Stimulated activated CD4-positive, alpha-beta T cell treated with anti-CD3 and anti-CD28 coated beads, Interleukin-2, amount 100 ng/mL, for 4 hours (primary cell): Measurements from ENCODE around the gene DHX38.

ENCODE experiments used
- DNase-seq: peaks from one replicate; pipeline ENCODE4 v3.0.0-alpha.2; 2020; ENCODE audit warnings: low read depth

Gene DHX38

DNA sequence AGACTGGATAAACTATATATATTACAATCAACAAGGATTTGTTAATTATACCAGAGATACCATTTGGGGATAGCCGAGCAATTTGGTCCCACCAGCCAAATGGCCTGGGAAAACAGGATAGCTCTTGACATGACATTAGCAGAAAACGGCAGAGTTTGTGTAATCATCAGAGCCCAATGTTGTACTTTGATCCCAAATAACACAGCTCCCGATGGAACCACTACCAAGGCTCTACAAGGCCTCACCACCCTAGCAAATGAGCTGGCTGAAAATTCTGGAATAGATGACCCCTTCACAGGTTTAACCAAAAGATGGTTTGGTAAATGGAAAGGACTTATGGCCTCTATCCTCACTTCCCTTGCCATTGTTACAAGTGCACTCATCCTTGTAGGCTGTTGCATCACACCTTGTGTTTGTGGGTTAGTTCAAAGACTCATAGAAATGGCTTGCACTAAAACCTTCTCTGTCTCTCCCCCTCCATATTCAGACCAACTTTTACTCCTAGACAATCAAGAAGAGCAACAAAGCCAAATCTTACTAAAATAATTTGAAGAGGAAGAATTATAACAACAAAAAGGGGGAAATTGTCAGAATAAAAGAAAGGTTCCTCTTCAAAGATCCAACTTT, 9.8 kb upstream of the DHX38 start:
- DNase-seq = no peak

DNA sequence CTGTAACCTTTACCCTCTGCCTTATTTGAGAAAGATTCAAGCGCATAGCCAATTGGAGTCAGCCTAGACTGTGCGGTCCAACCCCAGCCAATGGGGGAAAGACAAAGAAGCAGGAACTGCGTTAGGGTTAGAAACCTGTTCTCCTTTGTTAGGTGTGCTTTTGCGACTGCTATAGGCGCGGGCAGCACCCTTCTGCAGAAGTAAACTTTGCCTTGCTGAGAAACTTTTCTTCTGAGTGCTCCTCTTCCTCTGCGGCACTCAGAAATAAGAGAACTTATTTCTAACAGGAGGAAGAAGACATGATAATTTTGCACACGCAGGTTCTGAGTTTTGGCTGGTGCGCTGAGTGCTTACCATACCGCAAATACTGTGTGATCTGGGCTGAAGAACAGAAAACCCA, 9.2 kb upstream of the DHX38 start:
- no peak for DNase-seq

- no peak for DNase-seq
These were observed 8.6 kb upstream of the DHX38 start for GRCh38 chr16:72085002-72085401.

- no peak for DNase-seq
These were observed 2.4 kb upstream of the DHX38 start for GRCh38 chr16:72091217-72091616.

GRCh38 chr16:72092832-72093447, 707 bp upstream of the DHX38 start:
- no peak for DNase-seq

DNA sequence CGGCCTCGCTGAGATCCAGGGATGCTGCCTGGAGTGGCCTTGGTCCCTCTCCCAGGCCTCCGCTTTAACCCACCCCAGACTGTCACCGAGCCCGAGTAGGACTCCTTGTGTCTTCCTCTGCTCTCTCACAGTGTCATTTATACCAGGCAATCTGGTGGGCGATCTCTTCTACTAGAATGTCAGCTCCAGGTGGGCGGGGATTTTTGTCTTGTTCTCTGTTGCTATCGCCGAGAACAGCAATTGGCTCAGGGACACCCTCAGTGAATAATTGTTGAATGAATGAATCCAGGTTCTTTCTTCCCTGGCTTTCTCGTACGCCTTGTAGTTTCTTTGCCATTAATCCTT, 591 bp downstream of the DHX38 start:
- DNase-seq = peak; percentile 71

DNA sequence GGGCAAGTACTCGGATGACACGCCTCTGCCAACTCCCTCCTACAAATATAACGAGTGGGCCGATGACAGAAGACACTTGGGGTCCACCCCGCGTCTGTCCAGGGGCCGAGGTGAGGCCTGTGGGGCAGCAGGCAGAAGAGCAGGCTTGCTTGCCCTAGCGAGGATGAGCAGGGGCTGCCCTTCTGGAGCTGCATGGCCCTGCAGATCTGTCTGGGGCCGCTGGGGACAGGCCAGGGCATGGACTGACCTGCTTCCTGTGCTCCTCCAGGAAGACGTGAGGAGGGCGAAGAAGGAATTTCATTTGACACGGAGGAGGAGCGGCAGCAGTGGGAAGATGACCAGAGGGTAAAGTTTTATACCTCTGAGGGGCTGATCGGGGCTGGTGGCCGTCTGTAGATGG, 5.3 kb downstream of the DHX38 start:
- no peak for DNase-seq

GRCh38 chr16:72099377-72099818, 5.8 kb downstream of the DHX38 start:
- DNase-seq = peak; percentile 19

DNA sequence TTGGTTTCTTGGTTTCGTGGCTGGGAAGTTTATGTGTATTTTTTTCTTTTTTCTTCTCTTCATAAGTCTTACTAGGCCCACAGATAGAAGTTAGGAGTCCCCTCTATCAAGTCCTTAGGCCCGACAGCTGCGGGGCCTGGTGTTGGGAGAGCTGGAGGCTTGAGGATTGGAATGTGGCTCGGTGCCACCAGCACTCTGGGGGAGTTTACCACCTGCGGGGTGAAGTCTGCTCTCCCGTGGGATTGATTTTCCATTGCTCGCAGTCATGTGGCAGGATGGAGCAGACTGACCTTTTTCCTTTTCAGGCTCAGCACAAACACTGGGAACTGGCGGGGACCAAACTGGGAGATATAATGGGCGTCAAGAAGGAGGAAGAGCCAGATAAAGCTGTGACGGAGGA, 7.5 kb downstream of the DHX38 start:
- DNase-seq = no peak

DNA sequence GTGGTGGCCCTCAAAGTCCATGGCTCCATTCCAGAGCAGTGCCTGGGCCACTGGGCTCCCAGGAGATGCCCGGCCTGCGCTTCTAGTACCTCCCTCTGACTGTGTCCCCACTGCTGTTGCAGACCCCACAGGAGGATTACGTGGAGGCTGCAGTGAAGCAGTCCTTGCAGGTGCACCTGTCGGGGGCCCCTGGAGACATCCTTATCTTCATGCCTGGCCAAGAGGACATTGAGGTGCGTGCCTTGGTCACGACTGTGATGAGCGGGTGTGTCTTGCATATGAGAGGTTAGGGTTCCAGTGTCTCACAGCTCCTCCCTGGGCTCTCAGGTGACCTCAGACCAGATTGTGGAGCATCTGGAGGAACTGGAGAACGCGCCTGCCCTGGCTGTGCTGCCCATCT, 11.3 kb downstream of the DHX38 start:
- no peak for DNase-seq

- no peak for DNase-seq
These were observed 12.3 kb downstream of the DHX38 start for GRCh38 chr16:72105978-72106377.

GRCh38 chr16:72107371-72107770, 13.7 kb downstream of the DHX38 start:
- DNase-seq = no peak

DNA sequence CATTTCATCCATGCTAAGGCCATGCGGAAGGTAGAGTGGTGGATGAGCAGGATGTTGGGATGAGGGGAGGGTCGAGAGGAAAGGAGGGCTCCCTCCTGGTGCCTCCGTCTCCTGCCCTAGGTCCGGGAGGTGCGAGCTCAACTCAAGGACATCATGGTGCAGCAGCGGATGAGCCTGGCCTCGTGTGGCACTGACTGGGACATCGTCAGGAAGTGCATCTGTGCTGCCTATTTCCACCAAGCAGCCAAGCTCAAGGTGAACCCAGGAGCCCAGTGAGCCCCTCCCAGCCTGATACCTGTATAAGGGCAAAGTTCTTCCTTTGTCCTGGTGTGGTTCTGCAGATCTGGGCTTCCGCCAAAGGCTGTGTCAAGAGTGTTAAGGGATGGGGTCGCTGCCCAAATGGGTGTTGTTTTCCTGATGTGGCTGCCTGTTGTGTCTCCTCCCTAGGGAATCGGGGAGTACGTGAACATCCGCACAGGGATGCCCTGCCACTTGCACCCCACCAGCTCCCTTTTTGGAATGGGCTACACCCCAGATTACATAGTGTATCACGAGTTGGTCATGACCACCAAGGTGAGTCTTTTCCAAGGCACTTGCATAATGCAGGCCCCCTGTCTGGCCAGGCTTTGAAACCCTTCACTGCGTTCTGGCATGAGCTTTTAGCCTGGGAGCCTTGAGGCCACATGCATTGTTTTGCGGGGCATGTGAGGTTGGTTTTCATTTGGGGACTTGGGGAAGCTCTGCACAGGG, 14.9 kb downstream of the DHX38 start:
- DNase-seq = no peak

DNA sequence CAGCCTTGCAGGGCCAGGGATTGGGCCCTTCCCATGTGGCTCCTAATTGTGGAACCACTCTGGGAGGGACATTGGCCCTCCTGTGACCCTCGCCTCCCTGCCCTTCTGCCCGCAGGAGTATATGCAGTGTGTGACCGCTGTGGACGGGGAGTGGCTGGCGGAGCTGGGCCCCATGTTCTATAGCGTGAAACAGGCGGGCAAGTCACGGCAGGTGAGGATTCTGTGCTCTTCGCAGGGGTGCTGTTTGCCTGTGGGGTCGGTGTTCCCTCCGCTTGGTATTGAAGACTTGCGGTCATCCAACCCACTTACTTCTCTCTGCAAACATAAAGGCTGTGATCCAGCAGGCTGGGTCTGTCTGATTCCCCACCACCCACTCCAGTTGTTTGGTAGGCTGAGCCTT, 15.7 kb downstream of the DHX38 start:
- no peak for DNase-seq

- no peak for DNase-seq
These were observed 16.4 kb downstream of the DHX38 start for GRCh38 chr16:72109966-72110530.

DNA sequence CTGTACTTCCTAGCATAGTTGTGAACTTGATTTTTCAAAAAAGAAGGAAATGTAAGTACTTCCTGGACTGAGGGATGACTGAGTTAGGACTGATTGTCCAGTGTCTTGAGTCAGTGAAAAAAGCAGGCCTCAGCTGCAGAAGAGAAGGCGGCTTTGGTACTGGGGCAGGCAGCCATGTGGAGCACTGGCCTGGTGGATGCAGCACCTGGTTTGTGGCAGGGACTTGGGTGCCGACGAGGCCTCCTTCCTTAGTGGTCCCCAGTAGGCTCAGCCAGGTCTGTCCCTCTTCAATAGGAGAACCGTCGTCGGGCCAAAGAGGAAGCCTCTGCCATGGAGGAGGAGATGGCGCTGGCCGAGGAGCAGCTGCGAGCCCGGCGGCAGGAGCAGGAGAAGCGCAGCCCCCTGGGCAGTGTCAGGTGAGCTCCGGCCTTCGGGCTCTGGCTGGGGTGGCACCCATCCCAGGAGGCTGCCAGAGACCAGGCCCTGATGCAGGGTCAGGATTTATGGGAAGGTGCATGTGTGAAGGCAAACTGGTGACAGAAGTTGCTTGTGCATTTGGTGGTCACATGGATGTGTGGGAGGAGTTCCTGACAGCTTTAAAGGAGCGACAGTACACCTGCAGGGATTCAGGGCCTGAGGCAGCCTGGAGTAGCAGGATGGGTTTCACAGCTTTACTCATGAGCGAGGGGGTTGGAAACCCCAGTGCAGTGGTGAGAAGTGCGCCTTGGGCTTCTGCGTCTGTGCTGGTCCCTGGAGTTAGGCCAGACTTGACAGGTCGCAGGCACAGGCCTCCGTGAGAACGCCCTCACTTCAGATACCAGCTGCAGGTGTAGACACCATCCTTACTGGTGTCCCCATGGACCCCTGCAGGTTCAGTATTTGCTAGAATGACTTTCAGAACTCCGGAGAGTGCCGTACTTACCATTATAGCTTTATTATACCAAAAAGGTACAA, 17.3 kb downstream of the DHX38 start:
- DNase-seq = no peak

DNA sequence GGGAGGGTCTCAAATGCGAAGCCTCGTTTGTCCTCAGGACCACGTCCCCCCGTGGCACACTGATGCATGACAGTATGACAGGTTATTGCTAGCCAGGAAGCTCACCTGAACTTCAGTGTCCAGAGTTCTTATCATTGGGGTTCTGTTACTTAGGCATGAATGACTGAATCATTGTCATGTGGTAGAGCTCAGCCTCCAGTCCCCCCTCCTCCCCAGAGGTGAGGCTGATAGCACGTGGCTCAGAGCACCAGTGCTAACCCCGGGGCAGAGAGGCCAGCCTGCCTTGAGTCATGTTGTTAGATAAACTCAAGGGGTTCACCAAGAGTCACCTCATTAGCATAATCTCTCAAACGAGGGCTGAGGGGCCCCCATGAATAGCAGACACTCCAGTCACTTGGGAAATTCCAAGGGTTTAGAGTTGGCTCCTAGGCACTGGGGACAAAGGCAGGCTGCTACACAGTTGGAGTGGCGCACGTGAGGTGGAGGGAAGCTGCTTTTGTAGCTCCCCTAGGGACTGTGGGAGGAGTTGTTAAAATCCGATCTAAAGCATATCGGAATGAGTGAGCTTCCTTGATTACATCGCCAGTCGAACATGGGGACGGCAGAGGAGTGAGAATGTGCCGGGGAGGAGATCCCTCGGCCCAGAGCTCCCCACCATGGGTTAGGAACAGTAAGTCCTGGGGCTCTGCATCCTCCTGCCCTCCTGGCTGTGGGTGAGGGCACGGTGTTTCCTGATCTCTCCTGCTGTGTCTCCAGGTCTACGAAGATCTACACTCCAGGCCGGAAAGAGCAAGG, 18.2 kb downstream of the DHX38 start:
- DNase-seq = no peak

- DNase-seq = no peak
These were observed 18.8 kb downstream of the DHX38 start for GRCh38 chr16:72112452-72112792.

DNA sequence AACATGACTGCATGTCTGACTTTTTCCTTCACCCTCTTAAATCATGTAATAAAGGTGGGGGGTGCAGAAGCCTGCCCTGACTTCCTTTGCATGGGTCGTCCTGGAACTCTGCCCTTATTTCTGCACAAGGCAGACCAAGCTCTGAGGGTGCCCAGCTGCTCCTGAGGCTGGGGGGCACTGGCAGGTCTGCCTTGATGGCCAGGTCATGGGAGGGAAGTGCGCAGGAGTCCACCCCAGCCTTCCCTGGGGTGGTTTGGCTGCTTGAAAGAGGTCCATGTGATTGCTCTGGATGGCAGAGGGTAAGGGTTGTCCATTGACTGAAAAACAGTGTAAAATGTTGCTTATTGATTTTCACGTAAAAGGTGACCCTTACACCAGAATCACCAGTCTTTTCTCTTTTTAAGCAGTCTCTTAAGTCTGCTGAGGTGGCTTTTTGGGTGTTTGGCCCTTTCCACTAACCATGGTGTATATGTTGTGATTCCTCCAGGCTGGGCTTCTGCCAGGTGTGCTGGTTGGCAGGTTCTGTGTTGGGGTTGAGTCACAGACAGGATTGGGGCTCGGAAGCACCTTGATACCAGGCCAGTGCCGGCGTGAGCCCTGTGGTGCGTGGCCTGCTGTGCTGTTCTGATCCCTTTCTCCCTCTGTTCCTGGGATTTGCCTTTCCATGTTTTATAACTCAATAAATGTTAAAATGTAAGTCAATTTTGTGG, 19.4 kb downstream of the DHX38 start:
- no peak for DNase-seq

- no peak for DNase-seq
These were observed 19.9 kb downstream of the DHX38 start for GRCh38 chr16:72113616-72113945.

- DNase-seq = no peak
These were observed 26.4 kb downstream of the DHX38 start for GRCh38 chr16:72120026-72120425.
